PC-3 (cell line): Measurements from ENCODE around the gene GALR1. TPM values are rescaled to one million over a fixed set of nuclear protein-coding genes. Genes with fewer than 3 reads are reported as not detected.

ENCODE experiments used
- ATAC-seq: fragments of 200-7000 bp; cut with Tn5 transposase; 2 replicates; pipeline ENCODE4 v1.9.1; 2020; ENCODE audit warnings: mild to moderate bottlenecking, moderate library complexity
- BruUV-seq: library from RNA; stranded (reverse); fragments of 400-500 nt; replicated peaks from 2 replicates; lab custom pipeline; 2021; lab: Mats Ljungman, UMichigan
- CTCF ChIA-PET: fragments of 300-600 bp; sonication (Branson Sonifier 250); formaldehyde crosslinking; loops from one replicate; lab custom pipeline; 2022; ENCODE audit warnings: antibody characterized with exemption; lab: Charles Lee
- POLR2A ChIA-PET: fragments of 300-600 bp; sonication (Branson Sonifier 250); formaldehyde crosslinking; loops from one replicate; lab custom pipeline; 2022; ENCODE audit warnings: antibody characterized with exemption; ENCODE audit not compliant: unreplicated experiment; lab: Charles Lee
- DNase-seq: peaks from one replicate; pipeline ENCODE4 v3.0.0-alpha.2; 2015
- H2AFZ ChIP-seq: fragments of 300-600 bp; sonication (generic); 2 replicates; pipeline ENCODE4 v1.6.0; 2016; ENCODE audit warnings: antibody characterized with exemption, low read length
- H3F3A ChIP-seq: fragments of 300-600 bp; sonication (generic); one replicate; pipeline ENCODE4 v1.6.0; 2017; ENCODE audit warnings: antibody characterized with exemption, low read length, control low read depth, mild to moderate bottlenecking; ENCODE audit not compliant: unreplicated experiment
- H3K27ac ChIP-seq: fragments of 300-600 bp; sonication (generic); 2 replicates; pipeline ENCODE4 v1.5.1; 2016; ENCODE audit warnings: mild to moderate bottlenecking, low read length
- H3K27me3 ChIP-seq: fragments of 300-600 bp; sonication (generic); 2 replicates; pipeline ENCODE4 v1.6.1; 2016; ENCODE audit warnings: low read length, mixed read lengths
- H3K36me3 ChIP-seq: fragments of 300-600 bp; sonication (generic); 2 replicates; pipeline ENCODE4 v1.6.1; 2016; ENCODE audit warnings: low read depth, mixed run types, low read length, mixed read lengths
- H3K4me1 ChIP-seq: fragments of 300-600 bp; sonication (generic); 2 replicates; pipeline ENCODE4 v1.5.1; 2016; ENCODE audit warnings: low read length; ENCODE audit not compliant: insufficient read depth
- H3K4me2 ChIP-seq: fragments of 300-600 bp; sonication (generic); 2 replicates; pipeline ENCODE4 v1.6.0; 2016; ENCODE audit warnings: low read length
- H3K4me3 ChIP-seq: fragments of 300-600 bp; sonication (generic); 2 replicates; pipeline ENCODE4 v1.5.1; 2016; ENCODE audit warnings: mild to moderate bottlenecking, low read length, mixed read lengths
- H3K79me2 ChIP-seq: fragments of 300-600 bp; sonication (generic); 2 replicates; pipeline ENCODE4 v1.6.1; 2017; ENCODE audit warnings: low read length, mixed read lengths
- H3K9ac ChIP-seq: fragments of 300-600 bp; sonication (generic); 2 replicates; pipeline ENCODE4 v1.6.0; 2016; ENCODE audit warnings: mild to moderate bottlenecking, low read length
- H3K9me2 ChIP-seq: fragments of 300-600 bp; sonication (generic); replicated peaks from 2 replicates; pipeline ENCODE4 v1.6.1; 2016; ENCODE audit warnings: mixed run types, low read length, mixed read lengths
- H3K9me3 ChIP-seq: fragments of 300-600 bp; sonication (generic); 2 replicates; pipeline ENCODE4 v1.6.1; 2016; ENCODE audit warnings: low read length, mixed read lengths
- H4K20me1 ChIP-seq: fragments of 300-600 bp; sonication (generic); 2 replicates; pipeline ENCODE4 v1.6.1; 2016; ENCODE audit warnings: low read length, mixed read lengths
- CTCF ChIP-seq: fragments of 300-600 bp; sonication (generic); conservative IDR thresholded peaks from 2 replicates; pipeline ENCODE4 v1.5.1; 2017; ENCODE audit warnings: antibody characterized with exemption, low read depth, mild to moderate bottlenecking, low read length
- EZH2 ChIP-seq: fragments of 300-600 bp; sonication (generic); IDR thresholded peaks from one replicate; pipeline ENCODE4 v1.6.1; 2017; ENCODE audit warnings: antibody characterized with exemption, mild to moderate bottlenecking, low read length; ENCODE audit not compliant: unreplicated experiment
- EZH2phosphoT487 ChIP-seq: fragments of 300-600 bp; sonication (generic); IDR thresholded peaks from 2 replicates; pipeline ENCODE4 v1.6.1; 2018; ENCODE audit warnings: mild to moderate bottlenecking, antibody characterized with exemption, low read length, borderline replicate concordance
- intact Hi-C: fragments of 100-400 bp; cut with micrococcal nuclease; formaldehyde crosslinking; loops from 2 replicates; pipeline ENCODE4 v1.9.0; 2023
- total RNA-seq: library from RNA; depleted of rRNA; stranded (reverse); fragments of >200 nt; gene quantifications from 2 replicates; pipeline ENCODE4 v1.2.3, GENCODE V29; 2014

GALR1 gene
- total RNA-seq, 1 experiment from 2014 or later: not detected

- intact Hi-C loops: no loop called here
- CTCF ChIA-PET: no interaction called here
- peaks cover 30% of the 10 kb centered on the region for H3K4me1 ChIP-seq
These were observed 43.9 kb upstream of the GALR1 start for GRCh38 chr18:77205769-77206168.

GRCh38 chr18:77206676-77207374 is 42.8 kb upstream of the GALR1 start:
- Histone ChIP-seq H3K9ac (no peak overlapping the region), H3K27ac (no peak overlapping the region), H3K4me3 (no peak overlapping the region), H3K36me3 (no peaks in the 10 kb centered on the region), H3K4me2 (no peak overlapping the region), H3K79me2 (no peaks in the 10 kb centered on the region), H3K27me3 (no peaks in the 10 kb centered on the region), H3F3A (no peaks in the 10 kb centered on the region), H2AFZ (no peak overlapping the region), H4K20me1 (no peaks in the 10 kb centered on the region), H3K4me1 (peaks cover 21% of the 10 kb centered on the region), H3K9me3 (no peaks in the 10 kb centered on the region), H3K9me2 (no peaks in the 10 kb centered on the region)
- ATAC-seq (no peak), DNase-seq (no peak)
- ChIA-PET POLR2A (no interaction called here), CTCF (no interaction called here)
- no TSS peak for BruUV-seq
- intact Hi-C loops: no loop called here
- TF ChIP-seq EZH2phosphoT487 (no peak), EZH2 (no peak), CTCF (no peak)

More at GRCh38 chr18:77205769-77206168, 43.9 kb upstream of the GALR1 start:
- H3K36me3 ChIP-seq: no peaks in the 10 kb centered on the region
- no peaks in the 10 kb centered on the region for H3K79me2 ChIP-seq
- H3K27ac ChIP-seq: no peak overlapping the region
- no peaks in the 10 kb centered on the region for H3K27me3 ChIP-seq
- DNase-seq (no peak), ATAC-seq (no peak)
- no peak overlapping the region for H2AFZ ChIP-seq
- H3K9ac ChIP-seq: no peak overlapping the region
- no peak overlapping the region for H3K4me2 ChIP-seq
- no TSS peak for BruUV-seq
- H3K4me3 ChIP-seq: no peak overlapping the region
- H3F3A ChIP-seq: no peaks in the 10 kb centered on the region
- no peaks in the 10 kb centered on the region for H3K9me2 ChIP-seq
- TF ChIP-seq EZH2 (no peak), EZH2phosphoT487 (no peak), CTCF (no peak)
- H4K20me1 ChIP-seq: no peaks in the 10 kb centered on the region
- POLR2A ChIA-PET: no interaction called here
- no peaks in the 10 kb centered on the region for H3K9me3 ChIP-seq

GRCh38 chr18:77207540-77207939 is 42.1 kb upstream of the GALR1 start:
- no peak overlapping the region for H2AFZ ChIP-seq
- no peaks in the 10 kb centered on the region for H3F3A ChIP-seq
- no peaks in the 10 kb centered on the region for H3K36me3 ChIP-seq
- H3K27ac ChIP-seq: no peak overlapping the region
- intact Hi-C loops: no loop called here
- DNase-seq: peak; percentile 47
- no peaks in the 10 kb centered on the region for H3K9me2 ChIP-seq
- no TSS peak for BruUV-seq
- POLR2A ChIA-PET: no interaction called here
- TF ChIP-seq CTCF: peak; percentile 64
- TF ChIP-seq EZH2phosphoT487: no peak
- no peak overlapping the region for H3K9ac ChIP-seq
- peaks cover 19% of the 10 kb centered on the region for H3K4me1 ChIP-seq
- CTCF ChIA-PET: no interaction called here
- H3K9me3 ChIP-seq: no peaks in the 10 kb centered on the region
- H3K79me2 ChIP-seq: no peaks in the 10 kb centered on the region
- no peaks in the 10 kb centered on the region for H4K20me1 ChIP-seq
- H3K27me3 ChIP-seq: no peaks in the 10 kb centered on the region
- no peak overlapping the region for H3K4me3 ChIP-seq
- no peak for ATAC-seq
- no peak overlapping the region for H3K4me2 ChIP-seq
